Natural killer cell treated with Interleukin-12 subunit alpha and Interleukin-12 subunit beta and Interleukin-15 and Interleukin-18, amount 100 ng/mL, for 72 hours (primary cell): ENCODE results near the gene NPLOC4. TPM values are rescaled to one million over a fixed set of nuclear protein-coding genes. Genes with fewer than 3 reads are reported as not detected.
A peak's percentile ranks its signal among the peaks of the same experiment; 100 is the strongest.

ENCODE experiments used
- ATAC-seq, 2 donors: fragments of 150-1000 bp; cut with Tn5 transposase in 1 of 2; sonication (Bioruptor Pico), chemical (Tn5 transposase) in 1 of 2; 2 replicates each; pipeline ENCODE4 v1.10.0; 2021
- DNase-seq: peaks from one replicate; pipeline ENCODE4 v3.0.0; 2022; ENCODE audit warnings: low spot score
- H3K27ac Mint-ChIP-seq, 2 donors: 1 replicate in 1 of 2; 2 replicates in 1 of 2; pipeline ENCODE4 v1.8.0; 2022; ENCODE audit warnings: mixed read lengths in 2 of 2, mild to moderate bottlenecking in 1 of 2, moderate library complexity in 1 of 2
- H3K27me3 Mint-ChIP-seq, 2 donors: 1 replicate in 1 of 2; 2 replicates in 1 of 2; pipeline ENCODE4 v1.8.0; 2022; ENCODE audit warnings: mixed read lengths in 2 of 2
- H3K36me3 Mint-ChIP-seq: one replicate; pipeline ENCODE4 v1.8.0; 2022; ENCODE audit warnings: mixed read lengths
- H3K4me1 Mint-ChIP-seq, 2 donors: 1 replicate in 1 of 2; 2 replicates in 1 of 2; pipeline ENCODE4 v1.8.0; 2022; ENCODE audit warnings: low read depth in 2 of 2, mixed read lengths in 2 of 2, mild to moderate bottlenecking in 1 of 2
- H3K4me3 Mint-ChIP-seq: one replicate; pipeline ENCODE4 v1.8.0; 2022; ENCODE audit warnings: mixed read lengths
- H3K9me3 Mint-ChIP-seq: 2 replicates; pipeline ENCODE4 v1.8.0; 2022; ENCODE audit warnings: mixed read lengths
- total RNA-seq, 2 donors: library from RNA; stranded (reverse); gene quantifications; one replicate each; pipeline ENCODE4 v1.2.3, GENCODE V29; 2022

Gene NPLOC4
- total RNA-seq, 2 donors from 2014 or later = 161 to 174 TPM

DNA sequence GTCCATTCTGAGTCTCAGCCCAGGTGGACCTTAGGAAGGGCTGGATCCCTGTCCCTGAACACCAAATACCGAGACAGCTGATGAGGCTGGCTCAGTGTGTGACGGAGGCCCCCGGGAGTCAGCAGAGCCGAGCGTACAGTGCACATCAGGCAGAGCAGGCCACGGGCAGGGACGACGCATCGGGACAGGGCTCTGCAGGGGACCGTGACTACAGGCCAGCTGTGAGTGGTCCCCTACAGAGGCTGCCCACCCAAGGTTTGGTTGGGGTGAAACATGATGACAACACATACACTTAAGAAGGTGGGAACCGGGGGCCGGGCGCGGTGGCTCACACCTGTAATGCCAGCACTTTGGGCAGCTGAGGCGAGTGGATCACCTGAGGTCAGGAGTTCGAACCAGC, 36.0 kb upstream of the NPLOC4 start:
- peak; percentile 3 to 33 for ATAC-seq
- H3K27ac Mint-ChIP-seq = no peak overlapping the region

DNA sequence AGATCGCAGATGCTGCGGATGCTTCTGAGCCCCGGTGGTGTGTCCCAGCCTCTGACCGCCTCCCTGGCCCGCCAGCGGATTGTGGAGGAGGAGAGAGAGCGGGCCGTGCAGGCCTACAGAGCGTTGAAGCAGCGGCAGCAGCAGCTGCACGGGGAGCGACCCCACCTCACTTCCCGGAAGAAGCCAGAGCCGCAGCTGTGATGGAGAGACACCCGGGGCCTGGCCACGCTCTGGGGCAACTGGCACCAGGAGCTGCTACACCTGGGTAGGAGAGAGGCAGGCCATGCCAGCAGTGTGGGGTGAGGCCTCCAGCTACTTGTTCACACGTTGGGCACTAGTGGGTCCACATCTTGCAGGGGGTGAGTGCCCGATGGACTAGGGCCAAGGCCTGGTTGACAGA, 35.6 kb upstream of the NPLOC4 start:
- no peaks in the 10 kb centered on the region for H3K9me3 Mint-ChIP-seq
- H3K27ac Mint-ChIP-seq = no peak overlapping the region
- H3K4me1 Mint-ChIP-seq = peaks cover 17% of the 10 kb centered on the region in 2 donors
- no peak for DNase-seq
- ATAC-seq = peak; percentile 3 to 44
- no peak overlapping the region for H3K4me3 Mint-ChIP-seq
- H3K27me3 Mint-ChIP-seq = no peaks in the 10 kb centered on the region
- no peaks in the 10 kb centered on the region for H3K36me3 Mint-ChIP-seq

More for the DNA sequence above, 36.0 kb upstream of the NPLOC4 start:
- DNase-seq = no peak
- Mint-ChIP-seq H3K36me3 (no peaks in the 10 kb centered on the region), H3K4me3 (no peak overlapping the region), H3K9me3 (no peaks in the 10 kb centered on the region), H3K27me3 (no peaks in the 10 kb centered on the region), H3K4me1 (peaks cover 13% of the 10 kb centered on the region in 2 donors)

DNA sequence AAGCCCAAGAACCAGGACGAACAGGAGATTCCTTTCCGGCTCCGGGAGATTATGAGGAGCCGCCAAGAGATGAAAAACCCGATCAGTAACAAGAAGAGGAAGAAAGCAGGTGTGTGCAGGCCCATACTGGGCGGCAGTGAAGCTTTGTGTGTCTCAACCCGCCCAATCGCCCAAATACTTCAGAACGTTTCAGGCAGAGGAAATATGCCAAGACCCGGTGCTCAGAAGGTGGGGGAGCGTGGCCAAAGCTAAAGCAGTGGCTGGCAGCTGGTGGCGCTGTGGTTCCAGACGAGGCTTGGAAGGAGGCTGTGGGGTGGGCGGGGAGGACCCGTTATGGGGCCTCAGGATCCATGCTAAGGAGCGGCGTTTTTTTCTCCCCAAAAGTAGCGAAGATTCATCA, 30.8 kb upstream of the NPLOC4 start:
- Mint-ChIP-seq H3K27me3 (no peaks in the 10 kb centered on the region), H3K9me3 (no peaks in the 10 kb centered on the region), H3K4me1 (peaks cover 23 to 24% of the 10 kb centered on the region in 2 donors), H3K27ac (peak overlapping the region; percentile 91 to 96), H3K36me3 (no peaks in the 10 kb centered on the region), H3K4me3 (peak overlapping the region; percentile 93)
- no peak for ATAC-seq
- DNase-seq = no peak

DNA sequence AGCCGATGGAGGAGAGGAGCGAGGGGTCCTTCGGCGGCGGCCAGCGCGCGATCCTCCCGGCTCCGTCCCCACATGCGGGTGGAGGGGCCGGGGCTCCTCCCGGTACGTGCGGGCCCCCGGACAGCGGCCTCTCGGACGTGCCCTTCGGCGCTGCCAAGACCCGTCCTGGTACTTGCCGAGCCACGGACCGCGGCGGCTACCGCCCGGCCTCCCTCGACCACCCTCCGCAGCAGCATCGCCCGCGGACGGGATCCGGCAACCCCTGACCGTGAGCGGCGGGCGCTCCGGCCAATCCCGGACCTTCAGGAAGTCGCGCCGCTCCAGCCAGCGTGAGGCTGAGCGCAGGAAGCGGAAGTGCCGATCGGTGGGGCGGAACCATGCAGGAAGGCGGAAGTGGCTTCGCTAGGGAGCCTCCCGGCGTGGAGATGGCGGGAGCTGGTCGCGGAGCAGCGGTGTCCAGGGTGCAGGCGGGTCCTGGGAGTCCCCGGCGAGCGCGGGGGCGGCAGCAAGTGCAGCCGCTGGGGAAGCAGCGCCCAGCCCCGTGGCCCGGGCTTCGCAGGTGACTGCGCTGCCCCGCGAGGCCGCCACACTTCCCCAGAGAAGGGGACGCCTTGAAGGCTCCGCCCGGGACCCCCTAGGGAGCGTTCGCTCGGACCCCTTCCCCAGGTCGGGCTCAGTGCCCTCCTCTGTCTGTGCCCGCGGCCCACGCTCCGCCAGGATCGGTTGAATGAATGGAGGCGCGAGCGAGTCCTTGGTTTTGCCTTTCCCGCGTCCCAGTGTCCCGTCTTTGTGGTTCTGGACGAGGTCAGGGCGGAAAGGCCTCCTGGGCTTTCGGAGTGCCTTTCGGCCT, 29.7 kb upstream of the NPLOC4 start, which contains the start of the genes CCDC137 and OXLD1:
TSS of gene CCDC137 (plus strand) at position 396 of the 850 bp plus-strand sequence. CDS start at position 426, 30 bp downstream.
TSS of gene OXLD1 (minus strand) at position 264 of the 850 bp plus-strand sequence. CDS start at position 236, 28 bp downstream.
- peak; percentile 97 for DNase-seq
- peaks cover 23 to 24% of the 10 kb centered on the region in 2 donors for H3K4me1 Mint-ChIP-seq
- peak within 1 kb of the TSS; percentile 91 to 96 for H3K27ac Mint-ChIP-seq
- peak; percentile 97 to 99 for ATAC-seq
- peak within 1 kb of the TSS; percentile 93 for H3K4me3 Mint-ChIP-seq
- no peaks in the 10 kb centered on the region for H3K27me3 Mint-ChIP-seq
- no peaks in the 10 kb centered on the region for H3K36me3 Mint-ChIP-seq
- no peaks in the 10 kb centered on the region for H3K9me3 Mint-ChIP-seq

DNA sequence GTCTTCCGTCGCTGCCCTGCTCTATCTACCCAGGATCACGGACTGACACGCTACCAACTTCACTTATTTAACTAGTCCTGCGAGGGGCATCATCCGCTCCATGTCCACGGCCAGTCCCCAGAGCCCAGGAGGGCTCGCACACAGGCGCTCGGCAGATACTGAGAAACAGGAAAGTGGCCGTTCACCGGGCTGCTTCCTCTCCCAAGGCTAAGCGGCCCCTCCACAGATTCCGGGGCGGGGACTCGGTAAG, 29.1 kb upstream of the NPLOC4 start:
- Mint-ChIP-seq H3K4me3 (peak overlapping the region; percentile 93), H3K27me3 (no peaks in the 10 kb centered on the region), H3K9me3 (no peaks in the 10 kb centered on the region), H3K4me1 (peaks cover 23 to 24% of the 10 kb centered on the region in 2 donors), H3K36me3 (no peaks in the 10 kb centered on the region), H3K27ac (peak overlapping the region; percentile 91 to 96)
- DNase-seq = no peak
- ATAC-seq = peak in 1 of 2 donors; percentile 54

DNA sequence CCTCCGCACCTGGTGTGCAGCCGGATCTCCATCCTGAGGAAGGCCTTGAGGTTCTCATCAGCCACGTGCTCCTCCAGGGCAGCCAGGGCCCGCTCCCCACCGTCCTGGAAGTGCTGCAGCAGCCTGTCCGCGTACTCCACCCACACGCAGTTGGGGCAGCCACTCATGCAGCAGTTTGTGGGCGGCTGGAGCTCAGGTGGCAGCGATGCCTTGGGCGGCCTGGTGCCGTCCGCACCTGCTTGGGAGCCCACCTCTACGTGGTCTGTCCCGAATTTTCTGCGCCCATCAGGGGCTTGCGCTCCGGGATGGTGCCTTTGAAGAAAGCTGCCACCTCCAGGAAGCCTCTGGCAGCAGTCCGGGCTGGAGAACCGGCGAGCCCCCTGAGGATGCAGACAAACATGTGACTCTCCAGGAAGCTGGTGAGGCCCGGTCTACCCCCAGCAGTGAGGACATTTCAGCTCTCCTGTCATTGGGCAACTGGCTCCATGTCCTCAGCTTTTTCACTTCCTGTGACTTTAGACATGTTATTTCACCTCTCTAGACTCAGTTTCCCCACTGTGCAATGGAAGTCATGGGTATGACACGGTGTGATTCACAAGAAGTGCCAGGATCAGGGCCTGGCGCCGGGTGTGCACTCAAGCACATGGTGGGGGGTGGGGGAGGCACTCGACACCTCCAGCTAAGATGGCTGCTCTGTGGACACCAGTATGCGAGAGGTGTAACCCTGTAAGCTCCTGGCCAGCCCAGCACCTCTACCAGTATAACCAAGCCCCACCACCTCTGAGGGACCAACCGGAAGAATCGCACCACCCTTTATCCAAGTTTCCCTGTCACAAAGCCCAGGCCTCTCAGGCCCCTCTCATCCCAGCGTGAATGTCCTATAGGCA, 28.5 kb upstream of the NPLOC4 start:
- DNase-seq (no peak), ATAC-seq (peak; percentile 29 to 64)
- Mint-ChIP-seq H3K36me3 (no peaks in the 10 kb centered on the region), H3K4me1 (peaks cover 23 to 24% of the 10 kb centered on the region in 2 donors), H3K9me3 (no peaks in the 10 kb centered on the region), H3K27ac (peak overlapping the region; percentile 91 to 96), H3K4me3 (peak overlapping the region; percentile 93), H3K27me3 (no peaks in the 10 kb centered on the region)

DNA sequence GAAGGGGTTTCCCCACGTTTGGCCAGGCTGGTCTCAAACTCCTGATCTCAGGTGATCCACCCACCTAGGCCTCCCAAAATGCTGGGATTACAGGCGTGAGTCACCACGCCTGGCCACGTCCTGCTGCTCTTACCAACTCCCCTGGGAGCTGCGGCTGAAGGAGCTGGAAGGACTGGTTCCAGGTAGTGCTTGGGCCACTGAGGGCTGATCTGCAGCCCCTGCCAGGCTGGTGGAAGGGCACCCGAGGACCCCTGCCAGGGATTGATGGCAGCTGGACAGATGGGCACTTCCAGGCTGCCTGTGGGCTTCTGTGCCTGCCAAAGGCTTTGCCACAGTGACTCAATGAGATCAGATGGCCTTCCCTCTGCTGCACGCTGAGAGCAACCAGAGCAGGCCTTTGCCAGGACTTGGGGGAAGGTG, 27.1 kb upstream of the NPLOC4 start:
- Mint-ChIP-seq H3K9me3 (no peaks in the 10 kb centered on the region), H3K4me1 (peaks cover 23 to 24% of the 10 kb centered on the region in 2 donors), H3K27ac (no peak overlapping the region), H3K4me3 (no peak overlapping the region), H3K36me3 (no peaks in the 10 kb centered on the region), H3K27me3 (no peaks in the 10 kb centered on the region)
- ATAC-seq (no peak), DNase-seq (no peak)

DNA sequence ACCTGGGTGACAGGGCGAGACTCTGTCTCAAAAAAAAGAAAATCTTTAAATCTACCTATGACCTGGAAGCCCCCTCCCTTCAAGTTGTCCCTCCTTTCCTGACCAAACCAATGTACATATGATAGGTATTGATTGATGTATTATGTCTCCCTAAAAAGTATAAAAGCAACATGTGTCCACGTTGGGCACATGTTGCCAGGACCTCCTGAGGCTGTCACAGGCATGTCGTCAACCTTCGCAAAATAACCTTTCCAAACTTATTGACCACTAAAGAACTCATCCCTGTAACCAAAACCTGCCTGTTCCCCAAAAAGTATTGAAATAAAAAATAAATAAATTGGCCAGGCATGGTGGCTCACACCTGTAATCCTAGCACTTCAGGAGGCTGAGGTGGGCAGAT, 25.1 kb upstream of the NPLOC4 start:
- no peaks in the 10 kb centered on the region for H3K36me3 Mint-ChIP-seq
- ATAC-seq (no peak), DNase-seq (no peak)
- no peak overlapping the region for H3K27ac Mint-ChIP-seq
- H3K4me1 Mint-ChIP-seq = peaks cover 12% of the 10 kb centered on the region in 2 donors
- H3K4me3 Mint-ChIP-seq = no peak overlapping the region
- H3K9me3 Mint-ChIP-seq = no peaks in the 10 kb centered on the region
- no peaks in the 10 kb centered on the region for H3K27me3 Mint-ChIP-seq

DNA sequence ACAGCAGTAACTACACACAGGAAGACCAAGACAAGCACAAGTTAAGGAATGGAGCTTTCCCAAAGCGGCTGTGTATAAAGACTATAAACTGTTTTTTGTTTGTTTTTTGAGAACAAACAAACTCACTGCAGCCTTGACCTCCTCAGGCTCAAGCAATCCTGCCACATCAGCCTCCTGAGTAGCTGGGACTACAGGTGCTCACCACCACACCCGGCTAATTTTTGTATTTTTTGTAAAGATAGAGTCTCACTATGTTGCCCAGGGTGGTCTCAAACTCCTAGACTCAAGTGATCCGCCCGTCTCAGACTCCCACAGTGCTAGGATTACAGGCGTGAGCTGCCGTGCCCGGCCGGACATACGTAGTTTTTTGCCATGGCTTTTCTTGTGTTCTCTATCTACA, 23.5 kb upstream of the NPLOC4 start:
- Mint-ChIP-seq H3K27me3 (no peaks in the 10 kb centered on the region), H3K9me3 (no peaks in the 10 kb centered on the region), H3K36me3 (no peaks in the 10 kb centered on the region), H3K4me3 (no peak overlapping the region), H3K27ac (no peak overlapping the region), H3K4me1 (peaks cover 4% of the 10 kb centered on the region in 2 donors)
- ATAC-seq (no peak), DNase-seq (no peak)

DNA sequence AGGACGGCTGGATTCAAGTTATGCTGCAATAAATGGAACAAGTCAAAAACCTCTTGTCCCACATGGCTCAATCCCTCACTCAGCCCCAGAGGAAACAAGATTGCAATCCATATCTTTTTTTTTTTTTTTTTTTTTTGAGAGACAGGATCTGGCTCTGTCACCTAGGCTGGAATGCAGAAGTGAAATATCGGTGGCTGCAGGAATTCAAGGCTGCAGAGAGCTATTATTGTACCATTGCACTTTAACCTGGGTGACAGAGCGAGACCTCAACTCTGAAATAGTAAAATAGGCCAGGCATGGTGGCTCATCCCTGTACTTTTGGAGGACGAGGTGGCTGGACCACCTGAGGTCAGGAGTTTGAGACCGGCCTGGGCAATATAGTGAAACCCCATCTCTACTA, 22.1 kb upstream of the NPLOC4 start:
- no peaks in the 10 kb centered on the region for H3K36me3 Mint-ChIP-seq
- no peaks in the 10 kb centered on the region for H3K4me1 Mint-ChIP-seq
- ATAC-seq (no peak), DNase-seq (peak; percentile 8)
- H3K4me3 Mint-ChIP-seq = no peak overlapping the region
- no peaks in the 10 kb centered on the region for H3K27me3 Mint-ChIP-seq
- no peak overlapping the region for H3K27ac Mint-ChIP-seq
- H3K9me3 Mint-ChIP-seq = no peaks in the 10 kb centered on the region

DNA sequence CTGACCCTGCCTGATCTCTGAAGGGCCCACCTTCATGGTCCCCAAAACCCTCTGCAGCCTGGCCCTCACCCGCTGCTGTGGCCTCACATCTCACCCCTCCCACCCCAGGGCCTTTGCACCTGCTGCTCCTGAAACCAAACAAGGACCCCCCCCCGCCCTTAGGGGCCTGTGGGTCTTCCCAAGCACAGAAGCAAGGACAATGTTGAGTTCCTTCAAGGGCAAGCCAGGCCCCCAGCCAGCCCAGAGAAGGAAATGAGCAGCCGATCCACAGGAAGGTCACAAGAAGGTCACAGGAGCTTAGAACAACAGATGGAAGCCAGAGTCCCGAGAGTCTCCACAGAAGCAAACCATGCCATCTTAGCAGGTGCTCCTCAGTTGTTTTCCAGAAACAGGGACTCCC, 19.9 kb upstream of the NPLOC4 start:
- no peak for ATAC-seq
- DNase-seq = peak; percentile 44
- no peak overlapping the region for H3K27ac Mint-ChIP-seq
- H3K4me1 Mint-ChIP-seq = peaks cover 0 to 9% of the 10 kb centered on the region in 2 donors
- H3K4me3 Mint-ChIP-seq = no peak overlapping the region
- no peaks in the 10 kb centered on the region for H3K36me3 Mint-ChIP-seq
- H3K9me3 Mint-ChIP-seq = no peaks in the 10 kb centered on the region
- H3K27me3 Mint-ChIP-seq = no peaks in the 10 kb centered on the region

DNA sequence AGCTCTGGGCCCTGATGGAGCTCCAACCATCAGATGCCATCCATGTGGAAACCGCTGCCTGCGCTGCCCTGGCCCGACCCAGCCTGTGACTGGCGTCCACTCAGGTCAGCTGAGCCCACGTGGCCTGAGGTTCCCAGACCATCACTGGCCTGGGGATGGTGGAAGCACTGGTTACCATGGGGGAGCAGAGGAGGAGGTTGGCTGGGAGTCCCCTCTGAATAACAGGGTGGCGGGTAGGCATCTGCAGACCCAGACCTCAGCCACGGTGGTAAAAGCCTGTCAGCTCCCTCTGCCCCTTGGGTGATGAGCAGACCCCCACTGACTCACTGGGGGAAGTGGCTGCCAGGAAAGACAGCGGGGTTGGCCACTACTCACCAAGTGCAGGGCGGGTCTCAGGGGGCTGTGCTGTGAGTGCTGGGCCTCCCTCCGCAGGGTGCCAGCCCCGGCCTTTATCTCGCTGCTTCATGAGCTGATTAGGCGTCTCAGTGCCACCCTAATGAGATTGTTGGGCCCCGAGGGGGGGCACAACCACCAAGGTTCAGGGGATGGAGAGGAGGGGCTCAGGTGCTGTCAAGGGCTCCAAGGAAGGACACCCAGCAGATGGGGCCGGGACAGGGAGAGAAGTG, 19.3 kb upstream of the NPLOC4 start, which contains the start of gene PDE6G:
TSS of gene PDE6G (minus strand) at position 425 of the 626 bp plus-strand sequence. CDS start 3,237 bp downstream, outside the sequence.
- Mint-ChIP-seq H3K9me3 (no peaks in the 10 kb centered on the region), H3K36me3 (no peaks in the 10 kb centered on the region), H3K27ac (no peak within 1 kb of the TSS), H3K4me1 (peaks cover 0 to 9% of the 10 kb centered on the region in 2 donors), H3K4me3 (no peak within 1 kb of the TSS), H3K27me3 (no peaks in the 10 kb centered on the region)
- DNase-seq (no peak), ATAC-seq (no peak)

DNA sequence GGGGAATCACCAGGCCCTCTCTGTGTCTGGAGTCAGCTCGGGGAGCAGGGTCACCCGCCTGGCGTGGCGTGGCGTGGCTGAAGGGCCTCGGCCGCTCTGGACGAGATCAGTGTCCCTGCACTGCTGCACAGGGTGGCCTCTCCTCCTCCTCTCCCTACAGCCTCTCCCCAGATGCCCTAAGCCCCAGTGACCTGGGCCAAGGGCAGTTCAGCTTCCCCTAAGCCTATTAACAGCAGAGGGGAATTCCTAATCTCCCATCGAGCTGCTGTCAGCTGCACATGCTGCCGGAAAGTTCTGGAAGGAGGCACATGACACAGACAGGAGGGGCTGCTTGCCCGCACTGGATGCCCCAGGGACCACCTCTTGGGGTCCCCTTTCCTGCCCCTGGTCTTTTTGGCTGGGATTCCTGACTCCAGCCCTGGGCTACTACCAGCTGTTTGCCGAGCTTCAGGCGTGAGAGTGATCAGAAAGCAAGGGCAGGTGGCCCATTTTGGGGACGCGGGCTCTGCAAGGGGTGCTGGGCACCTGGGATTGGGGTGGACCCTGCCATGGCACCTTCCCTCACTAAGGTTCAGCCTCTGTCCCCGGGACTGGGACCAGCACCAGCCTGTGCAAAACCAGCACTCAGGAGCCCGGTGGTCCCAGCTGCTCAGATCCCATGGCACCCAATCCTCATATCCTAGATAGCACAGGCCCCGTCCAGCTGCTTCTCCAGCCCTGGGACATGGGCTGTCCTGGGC, 18.6 kb upstream of the NPLOC4 start:
- peaks cover 0 to 9% of the 10 kb centered on the region in 2 donors for H3K4me1 Mint-ChIP-seq
- no peaks in the 10 kb centered on the region for H3K9me3 Mint-ChIP-seq
- H3K27me3 Mint-ChIP-seq = no peaks in the 10 kb centered on the region
- no peak for ATAC-seq
- H3K27ac Mint-ChIP-seq = no peak overlapping the region
- DNase-seq = no peak
- no peak overlapping the region for H3K4me3 Mint-ChIP-seq
- H3K36me3 Mint-ChIP-seq = no peaks in the 10 kb centered on the region
